NCI-H524 treated with DMSO at 0.1 percent for 48 hours (cell line): ENCODE data around the gene GRIK3.

Source experiments
- DNase-seq: peaks from one replicate; lab custom pipeline; 2025; lab: John Stamatoyannopoulos, UW

GRIK3 gene

DNA sequence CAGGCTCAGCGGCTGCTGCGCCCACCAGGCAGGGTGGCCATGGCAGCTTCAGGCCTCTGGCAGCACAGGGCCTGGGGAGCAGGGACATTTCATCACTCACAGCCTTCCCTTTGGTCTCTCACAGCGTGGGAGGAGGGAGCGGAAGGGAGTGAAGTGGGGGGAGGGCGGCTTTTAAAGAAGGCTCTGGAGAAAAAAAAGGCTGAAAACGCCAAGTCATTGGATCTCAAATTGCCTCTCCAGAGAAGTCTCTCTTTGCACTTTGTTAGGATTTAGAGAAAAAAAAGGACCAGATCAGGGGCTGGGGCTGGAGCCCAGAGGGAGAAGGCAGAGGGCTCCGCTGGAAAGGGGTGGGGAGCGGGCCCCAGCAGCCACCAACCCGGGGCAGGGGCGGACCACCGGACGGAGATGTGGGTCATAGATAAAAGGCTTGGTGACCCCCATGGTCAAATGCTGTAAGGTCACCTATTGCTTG is 209.9 kb downstream of the GRIK3 start:
- no peak for DNase-seq

DNA sequence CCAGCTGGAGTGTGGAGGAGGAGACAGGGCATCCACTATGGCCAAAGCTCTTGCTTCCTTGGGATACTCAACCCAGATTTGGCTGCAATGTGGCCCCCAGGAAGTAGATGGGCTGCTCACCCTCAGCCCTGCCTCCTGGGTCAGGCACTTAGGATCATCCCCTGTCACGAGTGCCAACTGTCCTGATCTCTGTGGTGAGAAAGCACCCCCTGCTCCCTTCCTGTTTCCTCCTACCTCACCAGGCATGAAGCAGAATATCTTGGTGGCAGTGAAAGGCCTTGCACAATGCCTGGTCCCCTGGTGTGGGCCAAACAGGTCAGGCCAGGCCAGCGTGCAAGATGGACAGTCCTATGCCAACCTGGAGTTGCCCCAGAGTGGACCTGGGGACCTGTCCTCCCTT is 211.7 kb downstream of the GRIK3 start:
- no peak for DNase-seq

DNA sequence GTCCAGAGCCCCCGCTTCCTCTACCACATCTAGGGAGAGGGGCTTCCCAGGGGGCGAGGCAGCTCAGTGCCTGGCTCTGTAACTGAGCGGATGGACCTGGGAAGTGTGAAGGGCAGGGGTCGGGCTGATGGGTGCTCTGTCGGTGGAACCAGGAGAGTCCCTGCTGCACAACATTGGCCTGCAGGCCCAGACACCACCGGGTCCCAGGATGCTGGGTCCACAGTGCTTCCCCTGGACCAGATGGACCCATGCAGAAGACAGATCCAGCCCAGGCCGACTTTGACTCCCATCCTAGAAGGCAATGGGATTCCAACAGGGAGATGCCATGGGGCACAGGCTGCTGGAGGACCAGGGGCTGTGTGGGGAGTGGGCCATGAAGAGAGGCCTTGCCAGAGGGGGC is 212.9 kb downstream of the GRIK3 start:
- no peak for DNase-seq

- DNase-seq, result no peak
Observed at GRCh38 chr1:36818771-36819170, 215.5 kb downstream of the GRIK3 start.

DNA sequence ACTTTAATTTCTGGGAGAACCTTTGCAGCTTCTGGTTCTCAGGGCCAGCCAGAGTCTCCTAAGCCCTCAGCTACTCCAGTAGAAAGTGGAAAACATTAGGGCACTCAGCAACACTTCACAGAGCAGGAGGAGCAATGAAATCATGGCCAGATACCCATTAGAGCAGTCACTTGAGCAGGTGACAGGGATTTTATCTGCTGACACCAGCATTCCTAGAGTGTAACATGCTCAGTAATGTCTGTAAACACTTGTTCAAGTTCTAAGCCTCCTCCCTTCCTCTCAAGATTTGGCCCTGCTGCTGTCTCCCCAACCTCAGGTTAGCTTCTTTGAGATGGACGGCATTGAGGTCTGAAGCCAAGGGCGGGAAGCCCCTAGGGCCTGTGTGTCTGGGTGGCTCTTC is 218.0 kb downstream of the GRIK3 start:
- DNase-seq, result no peak

DNA sequence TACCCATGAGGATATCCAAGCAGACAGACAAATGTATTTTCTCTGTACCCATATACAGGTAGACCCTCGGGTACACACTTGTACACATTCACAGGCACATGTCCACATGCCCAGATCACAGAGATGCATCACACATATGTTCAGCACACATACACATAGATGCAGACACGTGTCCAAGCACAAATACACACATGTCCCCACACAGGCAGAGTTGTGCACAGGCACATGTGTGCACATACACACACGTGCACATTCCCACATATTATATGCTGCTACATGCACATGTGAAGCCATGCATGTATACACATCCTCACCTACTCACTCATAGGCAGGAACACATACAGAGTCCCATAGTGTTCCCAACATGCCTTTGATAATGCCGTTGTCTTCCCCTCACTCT is 219.5 kb downstream of the GRIK3 start:
- DNase-seq, result no peak

DNA sequence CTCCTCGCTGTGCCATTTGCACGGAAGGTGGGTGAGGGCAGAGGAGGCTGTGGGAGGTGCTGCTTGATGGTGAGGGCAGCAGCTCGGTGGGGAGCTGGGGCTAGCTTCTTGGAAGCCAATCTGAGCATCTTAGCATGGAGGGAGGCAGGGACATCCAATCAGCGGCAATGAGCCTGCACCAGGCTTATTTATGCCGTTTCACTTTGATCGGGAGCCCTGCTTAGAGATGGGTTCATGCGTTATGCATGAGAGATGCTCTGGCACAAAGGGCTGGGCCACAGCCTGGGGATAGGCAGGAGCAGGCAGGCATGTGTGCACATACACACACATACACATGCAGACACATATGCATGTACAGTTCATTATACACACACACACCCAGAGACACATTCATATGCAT is 220.2 kb downstream of the GRIK3 start:
- DNase-seq, result no peak

DNA sequence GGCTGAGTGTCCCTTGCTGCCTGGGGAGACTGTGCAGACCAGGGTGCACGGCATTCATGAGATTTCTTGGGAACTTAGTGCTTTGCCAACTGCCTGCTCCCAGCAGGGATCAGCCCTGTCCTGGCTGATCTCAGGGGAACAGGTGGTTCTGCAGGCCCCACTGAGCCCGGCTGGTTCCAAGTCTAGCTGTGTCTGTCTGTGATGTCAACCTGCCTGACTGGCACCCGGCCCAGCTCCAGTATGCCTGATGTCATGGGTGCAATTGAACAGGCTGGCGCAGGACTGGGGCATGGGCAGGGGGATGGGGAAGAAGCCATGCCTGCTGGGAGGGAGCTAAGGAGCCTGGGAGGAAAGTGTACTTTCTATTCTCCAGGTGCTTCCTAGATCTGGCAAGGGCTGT is 227.1 kb downstream of the GRIK3 start:
- peak; percentile 89 for DNase-seq

- DNase-seq, result no peak
Observed at GRCh38 chr1:36805979-36806640, 228.2 kb downstream of the GRIK3 start.

DNA sequence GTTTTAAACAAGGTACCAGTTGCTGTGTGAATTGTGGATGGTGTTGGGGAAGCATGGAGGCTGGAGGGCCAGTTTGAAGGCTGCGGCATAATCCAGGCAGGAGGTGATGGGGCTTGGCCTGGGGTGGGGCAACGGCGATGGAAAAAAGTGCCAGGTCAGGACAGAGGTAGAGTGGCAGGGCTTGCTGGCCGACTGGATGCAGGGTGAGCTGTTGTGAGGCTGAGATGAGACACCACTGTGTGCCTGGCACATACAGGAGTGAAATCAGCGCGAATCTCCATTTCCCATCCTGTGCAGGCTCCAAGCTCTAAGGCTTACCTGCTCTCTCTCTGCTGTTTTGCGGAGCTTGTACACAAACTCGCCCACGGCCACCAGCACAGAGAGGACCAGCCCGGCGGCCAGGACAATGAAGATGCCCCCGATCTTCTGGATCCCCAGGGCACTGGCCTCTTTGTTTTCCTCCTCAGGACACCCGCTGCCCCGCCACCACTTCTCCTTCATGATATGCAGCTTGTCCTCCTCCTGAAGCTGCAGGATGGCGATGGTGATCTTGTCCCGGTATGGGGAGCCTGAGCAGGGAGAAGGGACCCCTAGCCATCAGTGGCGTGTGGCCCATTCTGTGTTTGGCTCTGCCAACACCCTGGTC is 229.5 kb downstream of the GRIK3 start:
- DNase-seq, result no peak

GRCh38 chr1:36803868-36804570 is 230.3 kb downstream of the GRIK3 start:
- DNase-seq, result no peak

DNA sequence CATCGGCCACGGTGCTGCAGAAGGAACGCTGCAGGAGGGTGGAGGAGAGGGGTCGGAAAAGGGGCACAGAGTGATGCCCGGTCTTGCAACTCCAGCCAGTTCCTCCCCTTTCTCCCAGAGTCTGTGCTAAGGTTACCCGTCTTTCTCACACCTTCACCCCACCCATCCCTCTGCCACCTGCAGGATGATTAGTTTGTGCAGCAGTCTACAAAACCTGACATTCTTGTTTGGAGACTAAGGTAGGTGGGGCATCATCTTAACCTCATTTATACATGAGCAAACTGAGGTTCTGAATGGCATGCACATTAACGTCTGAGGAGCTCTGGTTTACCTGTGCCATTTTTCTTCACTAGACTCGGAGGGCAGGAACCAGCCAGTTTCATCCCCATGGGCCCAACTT is 232.3 kb downstream of the GRIK3 start:
- no peak for DNase-seq

- no peak for DNase-seq
Observed at GRCh38 chr1:36797761-36798160, 236.6 kb downstream of the GRIK3 start.

- DNase-seq, result no peak
Observed at GRCh38 chr1:36796733-36797132, 237.6 kb downstream of the GRIK3 start.

- DNase-seq, result peak; percentile 67
Observed at GRCh38 chr1:36796106-36796590, 238.2 kb downstream of the GRIK3 start.

DNA sequence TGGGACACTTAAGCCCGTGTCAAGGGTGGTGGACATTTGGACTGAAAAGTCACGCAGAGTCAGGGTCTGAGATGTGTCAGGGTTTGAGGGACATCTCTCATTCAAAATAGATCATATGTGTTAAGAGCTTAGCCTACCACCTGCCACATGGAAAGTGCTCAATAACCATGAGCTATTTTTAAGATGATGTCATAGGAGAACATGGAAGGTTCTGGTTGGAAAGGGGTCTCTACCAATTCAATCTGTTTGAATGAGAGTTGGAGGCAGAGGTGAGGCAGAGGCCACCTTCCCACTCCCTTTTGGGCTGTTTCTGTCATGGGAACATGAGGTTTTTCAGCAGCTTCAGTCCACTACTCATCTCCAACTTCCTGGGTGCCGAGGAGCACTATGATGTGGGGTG is 239.9 kb downstream of the GRIK3 start:
- DNase-seq, result no peak

DNA sequence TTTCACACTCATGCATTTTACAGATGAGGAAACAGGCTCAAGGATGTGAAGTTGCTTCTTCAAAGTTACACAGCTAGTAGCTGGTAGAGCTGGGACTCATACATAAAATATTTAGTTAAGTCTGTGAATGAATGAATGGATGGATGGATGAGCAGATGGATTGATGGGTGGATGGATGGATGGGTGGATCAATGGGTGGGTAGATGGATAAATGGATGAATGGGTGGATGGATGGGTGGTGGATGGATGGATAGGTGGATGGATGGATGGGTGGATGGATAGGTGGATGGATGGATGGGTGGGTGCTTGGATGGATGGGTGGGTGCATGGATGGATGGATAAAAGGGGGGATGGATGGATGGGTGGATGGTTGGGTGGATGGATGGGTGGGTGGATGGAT is 240.9 kb downstream of the GRIK3 start:
- DNase-seq, result no peak

GRCh38 chr1:36792292-36792691 is 242.0 kb downstream of the GRIK3 start:
- DNase-seq, result no peak

DNA sequence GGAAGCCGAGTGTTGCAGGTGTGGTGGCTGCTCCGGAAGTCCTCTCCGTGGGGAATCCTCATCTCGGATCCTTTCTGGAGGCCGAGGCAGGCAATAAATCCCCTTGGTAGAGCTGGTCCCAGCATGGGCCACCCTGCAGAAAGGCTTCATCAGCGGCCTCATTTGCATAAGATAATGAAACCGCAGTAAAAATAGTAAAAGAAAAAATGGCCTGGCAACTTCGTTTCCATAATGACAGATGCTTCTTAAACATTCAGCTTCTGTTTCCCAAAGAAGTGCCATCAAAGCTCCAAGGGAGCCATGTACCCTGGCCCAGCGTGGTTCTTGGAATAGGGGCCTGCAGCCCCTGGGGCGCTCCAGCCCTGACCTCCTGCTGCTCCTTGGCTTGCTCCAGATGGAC is 244.1 kb downstream of the GRIK3 start:
- no peak for DNase-seq

GRCh38 chr1:36789535-36789934 is 244.8 kb downstream of the GRIK3 start:
- DNase-seq, result no peak

DNA sequence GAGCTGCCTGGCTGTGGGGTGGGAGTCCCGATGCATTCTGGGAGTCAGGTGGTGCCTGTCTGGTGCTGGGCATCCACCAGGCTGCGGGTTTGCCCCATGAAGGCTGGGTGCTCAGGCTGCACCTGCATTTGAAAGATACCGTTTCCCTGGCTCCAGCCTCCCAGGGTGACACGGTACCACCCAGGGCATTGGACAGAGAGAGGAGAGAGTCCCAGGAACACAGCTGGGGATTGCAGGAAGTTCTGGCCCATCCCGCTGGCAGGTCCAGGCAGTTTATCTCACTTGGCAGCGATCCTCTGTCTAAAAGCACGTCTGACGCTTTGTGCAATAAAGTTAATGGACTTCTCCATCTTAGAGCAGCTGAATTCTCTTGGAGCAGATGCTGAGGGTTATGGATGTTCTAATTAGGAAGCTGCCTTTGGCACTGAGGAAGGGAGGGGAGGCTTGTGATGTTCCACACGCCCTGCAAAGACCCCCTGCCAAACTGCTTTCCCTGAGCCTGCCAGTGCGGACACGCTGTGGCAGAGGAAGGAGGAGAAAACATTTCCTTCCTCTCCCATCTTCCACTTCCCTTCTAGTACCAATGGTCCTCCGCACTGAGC is 246.9 kb downstream of the GRIK3 start:
- DNase-seq, result no peak

GRCh38 chr1:36786425-36786824 is 247.9 kb downstream of the GRIK3 start:
- no peak for DNase-seq
